Left lobe of liver (tissue), 2 donors: ENCODE data around the gene GALNT13. TPM values are rescaled to one million over a fixed set of nuclear protein-coding genes. Genes with fewer than 3 reads are reported as not detected.

Source experiments
- ATAC-seq: fragments of 200-7000 bp; cut with Tn5 transposase; one replicate; pipeline ENCODE4 v1.9.1; 2020; ENCODE audit warnings: mild to moderate bottlenecking, moderate library complexity
- DNase-seq: peaks from one replicate; pipeline ENCODE4 v3.0.0-alpha.2; 2020; ENCODE audit warnings: low spot score
- total RNA-seq: library from RNA; stranded (reverse); gene quantifications from one replicate; pipeline ENCODE4 v1.2.1, GENCODE V29; 2021
- donor health status: DM: no; HTN: no; CAD: no; lungs with moderate emphysema.
- donor health status: DM: no; HTN: yes; CAD: no.

The GALNT13 gene
- total RNA-seq, 1 donor from 2014 or later, result not detected

GRCh38 chr2:154097833-154098398, 226.2 kb downstream of the GALNT13 start:
- DNase-seq (no peak), ATAC-seq (no peak)

- DNase-seq, result no peak
- ATAC-seq, result no peak
Observed at GRCh38 chr2:154120706-154121105, 249.0 kb downstream of the GALNT13 start.

GRCh38 chr2:154125891-154126290, 254.2 kb downstream of the GALNT13 start:
- DNase-seq (no peak), ATAC-seq (no peak)

GRCh38 chr2:154130821-154131220, 259.1 kb downstream of the GALNT13 start:
- ATAC-seq, result no peak
- DNase-seq, result no peak

GRCh38 chr2:154132827-154133226, 261.1 kb downstream of the GALNT13 start:
- no peak for ATAC-seq

GRCh38 chr2:154133823-154134222, 262.1 kb downstream of the GALNT13 start:
- ATAC-seq, result no peak

More at GRCh38 chr2:154132827-154133226, 261.1 kb downstream of the GALNT13 start:
- no peak for DNase-seq

GRCh38 chr2:154140249-154141025, 268.7 kb downstream of the GALNT13 start:
- ATAC-seq, result no peak
- no peak for DNase-seq

More at GRCh38 chr2:154133823-154134222, 262.1 kb downstream of the GALNT13 start:
- DNase-seq, result no peak

- no peak for ATAC-seq
- no peak for DNase-seq
Observed at GRCh38 chr2:154142480-154142879, 270.8 kb downstream of the GALNT13 start.

- no peak for DNase-seq
- no peak for ATAC-seq
Observed at GRCh38 chr2:154143105-154143504, 271.4 kb downstream of the GALNT13 start.

GRCh38 chr2:154158101-154158500, 286.4 kb downstream of the GALNT13 start:
- ATAC-seq, result no peak
- no peak for DNase-seq

GRCh38 chr2:154161286-154161685, 289.6 kb downstream of the GALNT13 start:
- ATAC-seq, result no peak
- no peak for DNase-seq

- ATAC-seq (no peak), DNase-seq (no peak)
Observed at GRCh38 chr2:154170400-154170799, 298.7 kb downstream of the GALNT13 start.

- ATAC-seq, result no peak
- no peak for DNase-seq
Observed at GRCh38 chr2:154173164-154173563, 301.4 kb downstream of the GALNT13 start.

GRCh38 chr2:154173919-154174318, 302.2 kb downstream of the GALNT13 start:
- ATAC-seq (no peak), DNase-seq (no peak)

GRCh38 chr2:154182008-154182407, 310.3 kb downstream of the GALNT13 start:
- DNase-seq (no peak), ATAC-seq (no peak)

- ATAC-seq, result no peak
- DNase-seq, result no peak
Observed at GRCh38 chr2:154187948-154188347, 316.2 kb downstream of the GALNT13 start.

- ATAC-seq (no peak), DNase-seq (no peak)
Observed at GRCh38 chr2:154189953-154190352, 318.2 kb downstream of the GALNT13 start.

GRCh38 chr2:154193246-154193645, 321.5 kb downstream of the GALNT13 start:
- no peak for ATAC-seq
- DNase-seq, result no peak

GRCh38 chr2:154194909-154195643, 323.4 kb downstream of the GALNT13 start:
- DNase-seq, result no peak

GRCh38 chr2:154195644-154196195, 324.0 kb downstream of the GALNT13 start:
- DNase-seq (no peak), ATAC-seq (no peak)

More at GRCh38 chr2:154194909-154195643, 323.4 kb downstream of the GALNT13 start:
- ATAC-seq, result no peak

GRCh38 chr2:154198866-154199265, 327.1 kb downstream of the GALNT13 start:
- ATAC-seq (no peak), DNase-seq (no peak)
